Measurements from ENCODE around the gene CCR7.

Gene CCR7

DNA sequence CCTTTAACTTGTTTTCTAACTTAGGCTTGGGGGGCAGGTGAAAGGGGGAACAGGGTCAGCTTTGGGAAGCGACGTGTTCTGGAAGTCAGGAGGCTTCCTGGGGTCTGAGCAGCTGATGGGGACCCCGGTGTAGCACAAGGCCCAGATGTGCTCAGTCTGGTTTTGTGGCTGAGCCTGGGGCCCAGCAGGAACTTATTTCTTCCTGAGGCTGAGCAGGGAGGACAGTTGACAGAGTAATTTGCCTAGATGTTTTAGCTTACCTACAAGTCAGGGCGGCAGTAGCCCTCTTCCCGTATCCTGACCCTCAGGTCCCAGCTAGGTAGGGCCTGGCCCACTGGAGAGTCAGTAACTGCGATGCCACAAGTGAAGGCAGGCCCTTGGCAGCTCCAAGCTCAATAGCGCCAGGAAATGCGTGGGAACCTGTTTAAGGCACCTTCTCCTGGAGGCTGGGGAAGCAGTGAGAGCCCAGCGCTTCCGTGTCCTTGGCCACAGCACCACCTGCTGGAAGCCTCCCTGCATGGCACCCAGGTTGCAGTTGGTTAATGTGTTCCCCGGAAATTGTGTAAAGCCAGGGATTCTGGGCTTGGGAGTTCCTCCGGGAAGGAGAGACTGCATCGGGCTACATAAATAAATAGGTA is 5.2 kb downstream of the CCR7 start:
- TF ChIP-seq, protein P1, sequence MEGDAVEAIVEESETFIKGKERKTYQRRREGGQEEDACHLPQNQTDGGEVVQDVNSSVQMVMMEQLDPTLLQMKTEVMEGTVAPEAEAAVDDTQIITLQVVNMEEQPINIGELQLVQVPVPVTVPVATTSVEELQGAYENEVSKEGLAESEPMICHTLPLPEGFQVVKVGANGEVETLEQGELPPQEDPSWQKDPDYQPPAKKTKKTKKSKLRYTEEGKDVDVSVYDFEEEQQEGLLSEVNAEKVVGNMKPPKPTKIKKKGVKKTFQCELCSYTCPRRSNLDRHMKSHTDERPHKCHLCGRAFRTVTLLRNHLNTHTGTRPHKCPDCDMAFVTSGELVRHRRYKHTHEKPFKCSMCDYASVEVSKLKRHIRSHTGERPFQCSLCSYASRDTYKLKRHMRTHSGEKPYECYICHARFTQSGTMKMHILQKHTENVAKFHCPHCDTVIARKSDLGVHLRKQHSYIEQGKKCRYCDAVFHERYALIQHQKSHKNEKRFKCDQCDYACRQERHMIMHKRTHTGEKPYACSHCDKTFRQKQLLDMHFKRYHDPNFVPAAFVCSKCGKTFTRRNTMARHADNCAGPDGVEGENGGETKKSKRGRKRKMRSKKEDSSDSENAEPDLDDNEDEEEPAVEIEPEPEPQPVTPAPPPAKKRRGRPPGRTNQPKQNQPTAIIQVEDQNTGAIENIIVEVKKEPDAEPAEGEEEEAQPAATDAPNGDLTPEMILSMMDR (IDR thresholded peaks at IDR 0.05; ENCODE audit: control insufficient read depth, extremely low read depth, insufficient read depth): peak; percentile 99
- H3K4me3 ChIP-seq (ENCODE audit: low read depth, low read length): no peak overlapping the region

GRCh38 chr17:40559564-40559916 is 5.7 kb downstream of the CCR7 start:
- no peak overlapping the region for H3K4me3 ChIP-seq (ENCODE audit: low read depth, low read length)
- no peak for DNase-seq (ENCODE audit: low read depth)
- TF ChIP-seq, protein P1 (IDR thresholded peaks at IDR 0.05; ENCODE audit: control insufficient read depth, extremely low read depth, insufficient read depth): no peak

More for the DNA sequence above, 5.2 kb downstream of the CCR7 start:
- DNase-seq (ENCODE audit: low read depth): peak; percentile 86

DNA sequence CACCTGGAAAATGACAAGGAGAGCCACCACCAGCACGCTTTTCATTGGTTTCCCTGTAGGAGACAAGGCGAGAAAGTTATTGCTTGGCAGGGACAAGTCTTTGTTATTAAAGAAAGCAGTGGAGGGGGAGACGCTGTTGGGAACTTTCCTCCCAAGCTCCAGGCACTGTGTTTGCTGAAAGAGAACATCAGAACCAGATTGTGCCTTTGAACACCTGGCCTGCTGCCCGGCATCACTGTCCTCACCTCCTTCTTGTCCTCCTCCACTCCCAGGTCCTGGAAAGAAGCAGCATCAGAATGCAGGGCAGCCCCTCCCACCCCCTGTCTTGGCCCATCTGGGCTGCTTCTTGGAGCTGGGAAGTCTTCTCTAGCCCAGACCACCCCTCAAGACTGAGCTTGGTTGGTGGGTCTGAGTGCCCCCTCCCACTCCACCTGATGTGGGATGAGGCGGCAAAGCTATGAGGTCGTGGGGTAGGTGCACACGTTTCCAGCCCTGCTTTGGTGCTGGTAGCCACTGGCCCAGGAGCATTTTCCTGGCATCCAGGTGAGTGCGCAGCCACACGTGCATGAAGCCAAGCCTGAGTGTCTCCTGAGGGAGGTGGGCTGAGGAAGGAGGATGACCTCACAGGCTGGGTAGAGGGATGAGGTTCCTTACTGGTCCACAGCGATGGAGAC is 6.2 kb downstream of the CCR7 start:
- TF ChIP-seq, protein P1 (IDR thresholded peaks at IDR 0.05; ENCODE audit: control insufficient read depth, extremely low read depth, insufficient read depth): no peak
- peak; percentile 81 for DNase-seq (ENCODE audit: low read depth)
- H3K4me3 ChIP-seq (ENCODE audit: low read depth, low read length): no peak overlapping the region

DNA sequence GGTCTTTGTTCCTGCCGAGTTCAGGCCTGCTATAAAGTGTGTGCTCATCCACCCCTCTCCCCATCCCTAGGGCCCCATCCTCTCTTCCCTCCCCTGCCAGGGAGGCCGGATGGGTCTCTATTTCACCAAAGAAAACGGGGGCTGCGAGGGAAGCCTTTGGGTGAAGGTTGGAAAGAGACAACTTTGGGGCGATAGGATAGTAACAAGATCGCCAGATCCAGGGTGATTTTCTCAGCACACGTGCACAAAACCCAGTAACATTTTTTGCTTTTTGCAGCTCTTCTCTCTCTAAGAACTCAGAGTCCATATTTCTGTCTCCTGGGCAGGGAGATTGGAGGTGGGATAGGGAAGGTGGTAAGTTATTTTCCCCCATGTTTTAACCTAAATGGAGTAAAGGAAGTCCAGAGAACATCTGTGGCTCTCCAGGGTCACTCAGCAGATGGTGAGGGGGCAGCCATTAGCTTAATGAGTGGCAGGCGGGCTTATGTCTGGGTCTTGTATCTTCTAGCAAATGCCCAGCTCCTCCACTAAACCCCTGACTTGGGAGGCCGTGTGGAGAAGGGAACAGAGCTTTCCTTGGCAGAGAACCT is 6.9 kb downstream of the CCR7 start:
- no peak for DNase-seq (ENCODE audit: low read depth)
- TF ChIP-seq, protein P1 (IDR thresholded peaks at IDR 0.05; ENCODE audit: control insufficient read depth, extremely low read depth, insufficient read depth): no peak
- no peak overlapping the region for H3K4me3 ChIP-seq (ENCODE audit: low read depth, low read length)

GRCh38 chr17:40557531-40558299 is 7.6 kb downstream of the CCR7 start:
- DNase-seq (ENCODE audit: low read depth): no peak
- TF ChIP-seq, protein P1 (IDR thresholded peaks at IDR 0.05; ENCODE audit: control insufficient read depth, extremely low read depth, insufficient read depth): no peak
- H3K4me3 ChIP-seq (ENCODE audit: low read depth, low read length): no peak overlapping the region

GRCh38 chr17:40556884-40557414 is 8.3 kb downstream of the CCR7 start:
- no peak overlapping the region for H3K4me3 ChIP-seq (ENCODE audit: low read depth, low read length)
- DNase-seq (ENCODE audit: low read depth): no peak
- TF ChIP-seq, protein P1 (IDR thresholded peaks at IDR 0.05; ENCODE audit: control insufficient read depth, extremely low read depth, insufficient read depth): no peak

Measured in LNCaP clone FGC (cell line).